B cell (primary cell): Measurements from ENCODE around the gene TMEM163.

Source experiments
- CTCF ChIP-seq: fragments of 200-600 bp; IDR thresholded peaks from one replicate; pipeline ENCODE4 v1.8.0; 2022; ENCODE audit warnings: antibody characterized with exemption, mild to moderate bottlenecking
- EZH2 ChIP-seq: IDR thresholded peaks from 2 replicates; pipeline ENCODE4 v1.6.1; 2012; ENCODE audit warnings: borderline replicate concordance, low read depth, mild to moderate bottlenecking, moderate library complexity, low read length; ENCODE audit not compliant: insufficient read depth, poor library complexity, severe bottlenecking

GRCh38 chr2:134626781-134627180, 92.0 kb downstream of the TMEM163 start:
- TF ChIP-seq CTCF (no peak), EZH2 (no peak)
